GM19467 (cell line): ENCODE measurements around the gene ATP5PO.

Experiments
- ATAC-seq: cut with Tn5 transposase; IDR thresholded peaks from one replicate; pipeline ENCODE4 v1.9.1; 2021; ENCODE audit warnings: mild to moderate bottlenecking, moderate library complexity; ENCODE audit not compliant: unreplicated experiment

Gene ATP5PO, protein sequence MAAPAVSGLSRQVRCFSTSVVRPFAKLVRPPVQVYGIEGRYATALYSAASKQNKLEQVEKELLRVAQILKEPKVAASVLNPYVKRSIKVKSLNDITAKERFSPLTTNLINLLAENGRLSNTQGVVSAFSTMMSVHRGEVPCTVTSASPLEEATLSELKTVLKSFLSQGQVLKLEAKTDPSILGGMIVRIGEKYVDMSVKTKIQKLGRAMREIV

DNA sequence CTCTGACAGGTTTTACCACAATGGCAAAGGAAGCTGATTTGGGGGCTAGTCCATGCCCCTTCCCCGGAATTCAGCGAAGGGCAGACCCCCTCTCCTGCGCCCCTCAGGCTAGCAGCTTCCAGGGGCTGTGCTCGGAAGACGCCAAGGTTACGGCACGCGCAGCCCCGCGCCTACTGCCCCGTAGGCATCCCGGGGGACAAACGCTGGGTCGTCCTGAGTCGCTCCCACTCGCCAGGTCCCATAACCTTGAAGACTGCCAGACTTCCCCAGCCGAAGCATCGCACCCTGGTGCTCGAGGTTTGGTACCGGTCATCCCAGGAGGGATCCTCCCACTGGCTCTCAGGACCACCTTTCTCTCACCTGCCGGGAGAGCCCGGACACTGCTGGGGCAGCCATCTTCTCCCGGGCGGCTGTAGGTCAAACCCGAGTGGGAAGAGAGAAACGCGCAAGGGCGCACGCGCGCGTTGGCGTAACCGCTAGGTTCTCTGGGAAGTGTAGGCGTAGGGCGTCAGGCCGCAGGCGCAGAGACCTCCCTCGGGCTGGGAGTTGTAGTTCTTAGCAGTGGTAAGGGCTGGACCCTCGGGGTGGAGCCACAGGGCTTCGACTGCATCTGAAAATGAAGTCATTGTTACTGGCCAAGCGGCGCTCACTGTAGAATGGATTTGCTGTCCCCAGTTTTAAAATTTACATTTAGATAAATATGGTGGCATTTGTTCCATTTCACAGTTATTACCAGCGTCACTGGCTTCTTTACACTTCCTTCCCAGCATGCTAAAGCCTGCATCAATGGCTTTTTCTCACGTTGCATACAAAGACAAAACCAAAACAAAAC, at the start of gene ATP5PO:
ATP5PO (minus strand) TSS at position 437 of the 832 bp plus-strand sequence; CDS start at position 396, 41 bp downstream.
- ATAC-seq = peak; percentile 97

GRCh38 chr21:33964706-33965325, 49.2 kb upstream of the ATP5PO start:
- no peak for ATAC-seq

DNA sequence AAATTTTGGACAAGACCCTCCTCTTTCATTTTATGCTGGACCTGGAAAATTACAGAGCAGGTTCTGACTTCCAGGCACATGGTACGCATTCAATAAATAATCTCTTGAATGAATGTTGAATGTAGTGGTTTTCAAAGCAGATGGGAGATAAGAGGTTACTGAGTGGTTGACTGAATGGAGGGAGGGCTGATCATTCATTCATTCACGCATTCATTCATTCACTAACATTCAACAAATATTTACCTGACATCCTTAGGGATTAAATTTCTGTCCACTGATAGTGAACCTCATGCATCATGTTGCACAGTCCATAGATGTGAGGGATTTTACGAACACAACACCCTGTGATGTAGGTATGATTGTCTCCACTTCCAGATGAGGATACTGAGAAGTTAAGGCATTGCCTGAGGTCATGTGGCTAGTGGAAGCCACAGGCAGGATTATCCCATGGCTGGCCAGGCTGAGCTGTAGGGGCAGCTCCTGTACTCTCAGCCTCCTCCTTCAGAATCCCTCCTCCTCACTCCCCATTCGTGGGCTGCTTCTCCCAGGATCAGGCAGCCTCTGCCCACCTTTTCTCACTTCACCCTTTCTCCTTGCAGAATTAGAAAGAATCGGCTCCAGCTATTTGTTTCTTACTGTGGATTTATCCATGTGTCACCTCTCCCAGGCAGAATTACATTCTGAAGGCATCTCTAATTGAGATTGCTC, 48.4 kb upstream of the ATP5PO start:
- no peak for ATAC-seq

DNA sequence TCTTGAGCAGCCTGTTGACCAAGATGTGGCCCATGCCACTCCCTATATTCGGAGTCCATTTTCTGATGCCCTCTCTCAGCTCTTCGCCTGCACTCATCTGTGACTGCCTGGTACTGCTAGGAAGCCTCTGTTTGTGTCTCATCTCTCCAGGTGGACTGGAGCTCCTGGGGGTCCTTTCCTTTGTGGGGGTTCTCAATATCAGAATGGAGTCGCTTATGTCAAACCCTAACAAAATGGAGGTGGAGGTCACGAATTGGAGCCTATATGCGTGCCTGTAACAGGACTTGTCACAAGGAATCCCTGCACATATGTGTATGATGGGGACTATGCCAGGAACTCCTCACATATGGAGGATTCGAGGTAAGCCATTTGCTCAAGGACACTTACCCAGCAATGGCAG, 46.7 kb upstream of the ATP5PO start:
- ATAC-seq = no peak

- no peak for ATAC-seq
Measured at GRCh38 chr21:33961061-33961460, 45.5 kb upstream of the ATP5PO start.

- ATAC-seq = no peak
Measured at GRCh38 chr21:33959680-33960079, 44.1 kb upstream of the ATP5PO start.

DNA sequence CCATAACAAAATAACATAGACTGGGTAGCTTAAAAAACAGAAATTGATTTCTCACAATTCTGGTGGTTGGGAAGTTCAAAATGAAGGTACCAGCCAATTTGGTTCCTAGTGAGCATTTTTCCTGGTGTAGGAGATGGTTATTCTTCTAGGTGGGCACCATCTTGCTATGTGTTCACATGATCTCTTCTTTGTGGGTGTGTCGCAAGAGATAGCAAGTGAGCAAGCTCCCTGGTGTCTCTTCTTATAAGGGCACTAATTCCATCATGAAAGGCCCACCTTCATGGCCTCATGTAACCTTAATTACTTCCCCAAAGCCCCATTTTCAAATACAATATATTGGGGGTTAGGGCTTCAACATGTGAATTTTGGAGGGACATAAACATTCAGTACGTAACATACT, 38.8 kb upstream of the ATP5PO start:
- ATAC-seq = no peak

DNA sequence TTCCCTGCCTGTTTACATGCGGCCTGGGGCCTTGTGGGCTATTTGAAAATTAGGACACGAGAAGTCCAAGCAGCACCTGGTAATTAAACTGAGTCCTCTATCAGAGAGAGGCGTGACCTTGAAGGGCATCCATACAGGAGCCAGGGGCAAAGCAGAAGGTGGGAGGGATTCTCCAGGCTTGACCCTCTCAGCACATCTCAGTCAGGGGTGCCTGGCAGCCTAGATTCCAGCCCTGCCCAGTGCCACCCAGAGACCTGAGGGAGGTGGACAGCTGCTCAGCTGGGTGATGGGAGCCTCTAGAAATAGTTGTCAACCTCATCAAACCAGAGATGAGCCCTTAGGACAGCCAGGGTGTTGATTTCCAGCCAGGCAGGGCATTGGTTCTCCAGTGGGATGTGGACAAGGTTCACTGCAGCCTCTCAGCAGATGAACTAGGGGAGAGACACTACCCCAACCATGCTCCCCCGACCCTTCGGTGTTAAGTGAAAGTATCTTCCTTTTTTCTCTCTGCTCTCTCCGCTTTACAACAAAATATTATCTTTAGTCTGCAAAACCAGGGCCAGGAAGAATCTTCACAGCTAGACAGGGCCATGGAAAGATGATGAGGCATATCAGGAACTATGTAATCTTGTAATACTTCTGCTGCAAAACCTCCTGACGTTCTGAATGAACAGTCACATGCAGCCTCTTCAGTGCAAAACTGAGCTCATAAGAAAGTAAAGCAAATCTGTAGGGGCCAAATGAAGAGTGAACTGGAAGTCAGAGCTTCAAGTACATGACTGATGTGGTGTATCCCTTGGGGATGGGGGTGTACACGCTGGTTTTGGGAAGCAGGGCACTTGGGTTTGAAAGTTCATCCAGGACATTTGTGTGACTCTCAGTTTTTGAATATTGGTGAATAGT, 35.9 kb upstream of the ATP5PO start:
- ATAC-seq = no peak

DNA sequence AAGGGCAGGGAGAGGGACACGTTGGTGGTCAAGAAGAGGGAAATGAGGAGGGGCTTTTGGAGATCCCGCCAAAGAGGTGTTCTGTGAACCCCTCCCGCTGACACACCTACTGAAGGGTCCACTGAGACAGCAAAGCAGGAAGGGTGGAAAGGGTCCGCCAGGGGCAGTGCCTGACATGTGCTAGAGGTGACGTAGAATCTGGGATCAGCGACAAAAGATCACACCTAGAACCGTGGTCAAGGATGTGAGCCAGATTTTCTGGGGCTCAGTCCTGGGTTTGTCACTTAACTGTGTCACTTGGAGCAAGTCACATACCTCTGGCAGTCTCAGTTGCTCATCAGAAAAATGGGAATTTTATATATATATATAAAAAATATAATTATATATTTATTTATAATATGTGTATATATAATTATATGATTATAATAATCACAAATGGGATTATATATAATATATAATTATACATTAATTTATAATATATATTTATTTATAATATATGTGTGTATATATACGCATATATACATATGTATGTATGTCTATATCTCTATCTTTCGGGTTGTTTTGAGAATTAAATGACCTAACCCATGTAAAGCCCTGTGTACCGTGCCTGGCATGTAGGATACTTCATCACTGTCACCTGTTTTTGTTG, 35.0 kb upstream of the ATP5PO start:
- no peak for ATAC-seq

DNA sequence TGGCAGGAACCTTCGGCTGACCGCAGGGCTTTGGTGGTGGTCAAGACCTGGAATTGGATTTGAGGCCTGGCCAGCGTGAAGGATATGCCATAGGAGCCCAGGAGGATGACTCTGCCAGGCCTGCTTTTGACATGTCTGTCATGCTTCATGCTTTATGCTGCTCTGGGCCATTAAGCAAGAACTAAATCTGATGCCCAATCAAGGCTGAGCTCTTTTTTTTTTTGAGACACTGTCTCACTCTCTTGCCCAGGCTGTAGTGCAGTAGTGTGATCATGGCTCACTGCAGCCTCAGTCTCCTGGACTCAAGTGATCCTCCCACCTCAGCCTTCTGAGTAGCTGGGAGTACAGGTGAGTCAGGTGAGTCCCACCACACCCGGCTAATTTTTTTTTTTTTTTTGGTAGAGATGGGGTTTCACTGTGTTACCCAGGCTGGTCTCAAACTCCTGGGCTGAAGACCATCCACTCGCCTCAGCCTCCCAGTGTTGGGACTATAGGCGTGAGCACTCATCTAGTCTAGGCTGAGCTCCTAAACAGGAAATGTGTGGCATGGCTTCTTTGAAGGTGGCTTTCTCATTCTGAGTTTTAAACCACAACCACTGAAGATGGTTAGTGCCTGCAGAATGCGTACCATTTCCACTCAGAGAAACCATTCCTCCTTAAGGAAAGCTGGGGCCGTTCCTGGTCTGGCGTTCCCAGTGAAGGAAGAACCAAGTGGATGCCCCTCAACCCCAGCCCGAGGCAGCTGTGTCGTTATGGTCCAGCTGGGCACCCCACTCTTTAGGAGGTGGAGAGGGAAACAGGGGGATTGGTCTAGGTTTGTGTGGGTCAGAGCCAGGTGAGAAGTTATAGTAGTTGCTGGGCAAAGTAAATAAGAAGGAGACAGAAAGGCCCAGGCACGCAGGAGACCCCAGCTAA, 34.2 kb upstream of the ATP5PO start:
- ATAC-seq = no peak

DNA sequence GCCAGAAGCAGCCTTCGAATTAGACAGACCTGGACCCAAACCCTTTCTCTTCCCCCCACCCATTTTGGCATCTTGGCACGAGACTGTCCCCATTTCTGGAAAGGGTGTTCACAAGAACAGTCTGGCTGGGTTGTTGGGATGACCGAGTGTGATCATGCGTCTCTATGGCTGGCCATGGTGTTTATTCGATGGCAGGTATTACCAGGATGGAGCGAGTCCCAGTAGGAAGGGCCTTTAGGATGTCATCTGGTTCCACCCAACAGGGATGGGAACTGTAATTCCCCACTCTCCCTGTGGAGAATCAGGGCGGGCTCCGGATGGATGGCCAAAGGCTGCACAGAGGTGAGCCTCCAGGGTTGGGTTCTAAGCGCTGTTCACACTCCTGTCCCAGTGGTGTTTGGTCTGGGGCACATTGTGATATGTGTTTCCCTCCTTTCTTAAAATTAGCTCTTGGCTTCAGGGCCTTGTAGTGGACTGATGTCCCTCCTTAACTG, 33.4 kb upstream of the ATP5PO start:
- ATAC-seq = no peak

GRCh38 chr21:33948096-33948950, 32.7 kb upstream of the ATP5PO start:
- ATAC-seq = peak; percentile 56

- peak; percentile 45 for ATAC-seq
Measured at GRCh38 chr21:33947451-33948095, 32.0 kb upstream of the ATP5PO start.

- ATAC-seq = no peak
Measured at GRCh38 chr21:33945652-33946270, 30.2 kb upstream of the ATP5PO start.

DNA sequence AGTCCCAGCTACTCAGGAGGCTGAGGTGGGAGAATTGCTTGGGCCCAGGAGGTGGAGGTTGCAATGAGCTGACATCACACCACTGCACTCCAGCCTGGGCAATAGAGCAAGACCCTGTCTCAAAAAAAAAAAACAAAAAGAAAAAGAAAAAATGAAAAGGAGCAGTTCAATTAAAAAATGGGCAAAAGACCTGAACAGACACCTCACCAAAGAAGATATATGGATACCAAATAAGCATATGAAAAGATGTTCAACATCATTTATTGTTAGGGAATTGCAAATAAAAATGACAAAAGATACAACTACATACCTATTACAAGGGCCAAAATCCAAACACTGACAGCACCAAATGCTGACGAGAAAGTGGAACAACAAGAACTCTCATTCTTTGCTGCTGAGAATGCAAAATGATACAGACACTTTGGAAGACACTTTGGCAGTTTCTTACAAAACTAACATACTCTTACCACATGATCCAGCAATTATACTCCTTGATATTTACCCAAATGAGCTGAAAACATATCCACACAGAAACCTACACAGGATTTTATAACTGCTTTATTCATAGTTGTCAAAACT, 28.7 kb upstream of the ATP5PO start:
- ATAC-seq = no peak

GRCh38 chr21:33943293-33943692, 27.7 kb upstream of the ATP5PO start:
- no peak for ATAC-seq
